K562 (cell line): ENCODE data around the gene CHAF1A. TPM values are rescaled to one million over a fixed set of nuclear protein-coding genes. Genes with fewer than 3 reads are reported as not detected.

ENCODE experiments used
- CSDE1 ChIP-seq, 2 experiments: fragments of 450-650 bp; IDR thresholded peaks; 2 replicates each; pipeline ENCODE4 v1.6.1; 2016; ENCODE audit warnings: mild to moderate bottlenecking in 1 of 2
- ETS2 ChIP-seq: IDR thresholded peaks from 2 replicates; pipeline ENCODE4 v1.6.1; 2016; ENCODE audit warnings: borderline replicate concordance, missing genetic modification characterization, mild to moderate bottlenecking, moderate library complexity, missing compliant biosample characterization; ENCODE audit not compliant: poor library complexity, severe bottlenecking
- KLF16 ChIP-seq: IDR thresholded peaks from 2 replicates; pipeline ENCODE4 v1.6.1; 2016; ENCODE audit warnings: antibody characterized with exemption
- LARP7 ChIP-seq: fragments of 450-650 bp; IDR thresholded peaks from 2 replicates; pipeline ENCODE4 v1.6.1; 2016
- MTA3 ChIP-seq: fragments of 450-650 bp; formaldehyde crosslinking; IDR thresholded peaks from 2 replicates; pipeline ENCODE4 v1.6.1; 2017; ENCODE audit warnings: mild to moderate bottlenecking, borderline replicate concordance
- MYC ChIP-seq, 2 experiments: fragments of 250-450 bp in 1 of 2; sonication (Bioruptor Pico) in 1 of 2; IDR thresholded peaks; 2 replicates each; pipeline versions ENCODE4 v1.5.1 to v1.6.1; 2012 to 2021; ENCODE audit warnings: low read depth in 2 of 2, borderline replicate concordance in 1 of 2, improper control_type of control experiment in 1 of 2, low read length in 1 of 2, mild to moderate bottlenecking in 1 of 2, moderate library complexity in 1 of 2
- RBM15 ChIP-seq: fragments of 200-400 bp; formaldehyde crosslinking; IDR thresholded peaks from 2 replicates; pipeline ENCODE4 v1.6.1; 2018; ENCODE audit warnings: mild to moderate bottlenecking, low read length, moderate library complexity; ENCODE audit not compliant: insufficient read depth
- SAFB ChIP-seq: fragments of 200-400 bp; formaldehyde crosslinking; IDR thresholded peaks from 2 replicates; pipeline ENCODE4 v1.6.1; 2017; ENCODE audit warnings: low read depth, low read length, borderline replicate concordance
- SAP30 ChIP-seq: fragments of 200-600 bp; sonication (generic); IDR thresholded peaks from 2 replicates; pipeline ENCODE4 v1.6.1; 2012; ENCODE audit warnings: borderline replicate concordance, low read depth, mild to moderate bottlenecking, moderate library complexity, low read length, control low read depth, inconsistent platforms; ENCODE audit not compliant: insufficient read depth, poor library complexity, severe bottlenecking
- SP2 ChIP-seq: IDR thresholded peaks from 2 replicates; pipeline ENCODE4 v1.6.1; 2011; ENCODE audit warnings: mild to moderate bottlenecking, low read depth, low read length, moderate library complexity; ENCODE audit not compliant: poor library complexity, severe bottlenecking; ENCODE audit errors: extremely low read depth
- ZNF274 ChIP-seq: IDR thresholded peaks from 2 replicates; pipeline ENCODE4 v1.6.1; 2011; ENCODE audit warnings: low read depth, mild to moderate bottlenecking, low read length, moderate library complexity, borderline replicate concordance
- ZSCAN29 ChIP-seq: fragments of 450-650 bp; IDR thresholded peaks from 2 replicates; pipeline ENCODE4 v1.6.1; 2017
- polyA plus RNA-seq, 8 experiments: library from polyadenylated mRNA; depleted of rRNA in 4 of 8; stranded (reverse) in 5 of 8; unstranded in 3 of 8; fragments of >200 nt; fragmentation: Nextera tagmentation in 2 of 8; fragmentation: Illumina TruSeq in 1 of 8; extraction: Ambion mirVana in 2 of 8; extraction: Trizol in 1 of 8; gene quantifications; 2 replicates each; pipeline versions ENCODE4 v1.2.1 to v1.2.3, GENCODE V29; 2011 to 2014; ENCODE audit warnings: inconsistent platforms in 1 of 8, missing spikeins in 1 of 8
- total RNA-seq, 7 experiments: library from RNA; depleted of rRNA in 6 of 7; stranded (reverse); fragments of >200 nt in 6 of 7; fragmentation: Illumina TruSeq in 2 of 7; extraction: Trizol in 2 of 7; gene quantifications; 2 replicates each; pipeline versions ENCODE4 v1.2.1 to v1.2.3, GENCODE V29; 2011 to 2021; ENCODE audit warnings: low replicate concordance in 1 of 7
- TF ChIP-seq, protein P1 (sequence below): fragments of 450-650 bp; formaldehyde crosslinking; IDR thresholded peaks from 2 replicates; pipeline ENCODE4 v1.4.0; 2020; ENCODE audit warnings: mild to moderate bottlenecking
- TF ChIP-seq, protein P2 (sequence below): IDR thresholded peaks from 2 replicates; pipeline ENCODE4 v1.6.1; 2012; ENCODE audit warnings: low read depth, low read length, improper control_type of control experiment, borderline replicate concordance
- TF ChIP-seq, protein P3 (sequence below): IDR thresholded peaks from 3 replicates; pipeline ENCODE4 v1.6.1; 2011; ENCODE audit warnings: borderline replicate concordance, mild to moderate bottlenecking, moderate library complexity; ENCODE audit not compliant: insufficient read length; ENCODE audit errors: extremely low read depth

The CHAF1A gene
- total and polyA plus RNA-seq, 9 of the 15 experiments (the other 6 are each of a cell fraction or from before 2014, with no cell fraction given) = 1.6 to 86.9 (median 45.2) TPM

DNA sequence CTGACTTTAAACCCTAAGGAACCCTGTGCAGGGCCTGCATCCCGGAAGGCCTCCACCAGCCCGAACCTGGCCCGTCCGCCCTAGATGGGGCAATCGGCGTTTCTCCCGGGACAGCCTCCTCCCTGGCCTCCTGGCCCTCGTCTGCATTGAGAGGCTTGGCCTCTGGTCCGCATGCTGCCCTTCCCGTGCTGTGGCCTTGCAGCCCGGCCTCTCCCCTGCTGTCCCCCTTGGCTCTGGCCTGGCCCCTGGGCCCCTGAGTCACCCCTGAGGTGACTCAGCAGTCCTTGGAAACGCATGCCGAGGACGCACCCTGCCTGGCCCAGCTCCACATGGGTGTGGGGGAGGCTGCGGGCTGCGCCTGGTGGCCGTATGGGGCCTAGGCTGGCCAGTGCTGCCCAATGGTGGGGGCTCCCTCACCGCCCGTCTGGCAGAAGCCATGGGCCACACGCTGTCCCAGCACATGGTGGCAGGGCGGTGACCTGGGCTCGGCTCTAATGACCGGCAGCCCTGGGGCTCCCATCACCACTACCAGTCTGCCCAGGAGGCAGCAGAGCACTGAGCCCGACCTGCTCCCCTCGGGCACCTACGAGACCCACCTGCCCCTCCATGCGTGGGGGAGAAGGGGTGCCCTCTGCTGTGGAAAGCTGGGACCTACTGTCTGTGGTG lies 27.8 kb upstream of the CHAF1A start (continued):
- TF ChIP-seq, protein P1, sequence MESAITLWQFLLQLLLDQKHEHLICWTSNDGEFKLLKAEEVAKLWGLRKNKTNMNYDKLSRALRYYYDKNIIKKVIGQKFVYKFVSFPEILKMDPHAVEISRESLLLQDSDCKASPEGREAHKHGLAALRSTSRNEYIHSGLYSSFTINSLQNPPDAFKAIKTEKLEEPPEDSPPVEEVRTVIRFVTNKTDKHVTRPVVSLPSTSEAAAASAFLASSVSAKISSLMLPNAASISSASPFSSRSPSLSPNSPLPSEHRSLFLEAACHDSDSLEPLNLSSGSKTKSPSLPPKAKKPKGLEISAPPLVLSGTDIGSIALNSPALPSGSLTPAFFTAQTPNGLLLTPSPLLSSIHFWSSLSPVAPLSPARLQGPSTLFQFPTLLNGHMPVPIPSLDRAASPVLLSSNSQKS (CRISPR knock-in tag) = 0 out of 2 replicates have a peak, but pooled peaks have one; percentile 22
- TF ChIP-seq SP2 (no peak), SAP30 (no peak), ETS2 (tag) (no peak), KLF16 (peak; percentile 78), MYC (IDR thresholded peaks at IDR 0.05; ENCODE audit: low read depth, low read length) (peak; percentile 99), MYC (CRISPR knock-in tag; IDR thresholded peaks at IDR 0.05; ENCODE audit: borderline replicate concordance, low read depth) (peak; percentile 90), LARP7 (peak; percentile 12; the same call in 1 of the 2 replicates), CSDE1 (IDR thresholded peaks at IDR 0.05) (no peak), ZSCAN29 (no peak), MTA3 (peak; percentile 95), ZNF274 (0 out of 2 replicates have a peak, but pooled peaks have one; percentile 38), SAFB (0 out of 2 replicates have a peak, but pooled peaks have one; percentile 32), RBM15 (no peak)
- TF ChIP-seq, protein P2, sequence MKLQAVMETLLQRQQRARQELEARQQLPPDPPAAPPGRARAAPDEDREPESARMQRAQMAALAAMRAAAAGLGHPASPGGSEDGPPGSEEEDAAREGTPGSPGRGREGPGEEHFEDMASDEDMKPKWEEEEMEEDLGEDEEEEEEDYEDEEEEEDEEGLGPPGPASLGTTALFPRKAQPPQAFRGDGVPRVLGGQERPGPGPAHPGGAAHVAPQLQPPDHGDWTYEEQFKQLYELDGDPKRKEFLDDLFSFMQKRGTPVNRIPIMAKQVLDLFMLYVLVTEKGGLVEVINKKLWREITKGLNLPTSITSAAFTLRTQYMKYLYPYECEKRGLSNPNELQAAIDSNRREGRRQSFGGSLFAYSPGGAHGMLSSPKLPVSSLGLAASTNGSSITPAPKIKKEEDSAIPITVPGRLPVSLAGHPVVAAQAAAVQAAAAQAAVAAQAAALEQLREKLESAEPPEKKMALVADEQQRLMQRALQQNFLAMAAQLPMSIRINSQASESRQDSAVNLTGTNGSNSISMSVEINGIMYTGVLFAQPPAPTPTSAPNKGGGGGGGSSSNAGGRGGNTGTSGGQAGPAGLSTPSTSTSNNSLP = no peak
- TF ChIP-seq, protein P3, sequence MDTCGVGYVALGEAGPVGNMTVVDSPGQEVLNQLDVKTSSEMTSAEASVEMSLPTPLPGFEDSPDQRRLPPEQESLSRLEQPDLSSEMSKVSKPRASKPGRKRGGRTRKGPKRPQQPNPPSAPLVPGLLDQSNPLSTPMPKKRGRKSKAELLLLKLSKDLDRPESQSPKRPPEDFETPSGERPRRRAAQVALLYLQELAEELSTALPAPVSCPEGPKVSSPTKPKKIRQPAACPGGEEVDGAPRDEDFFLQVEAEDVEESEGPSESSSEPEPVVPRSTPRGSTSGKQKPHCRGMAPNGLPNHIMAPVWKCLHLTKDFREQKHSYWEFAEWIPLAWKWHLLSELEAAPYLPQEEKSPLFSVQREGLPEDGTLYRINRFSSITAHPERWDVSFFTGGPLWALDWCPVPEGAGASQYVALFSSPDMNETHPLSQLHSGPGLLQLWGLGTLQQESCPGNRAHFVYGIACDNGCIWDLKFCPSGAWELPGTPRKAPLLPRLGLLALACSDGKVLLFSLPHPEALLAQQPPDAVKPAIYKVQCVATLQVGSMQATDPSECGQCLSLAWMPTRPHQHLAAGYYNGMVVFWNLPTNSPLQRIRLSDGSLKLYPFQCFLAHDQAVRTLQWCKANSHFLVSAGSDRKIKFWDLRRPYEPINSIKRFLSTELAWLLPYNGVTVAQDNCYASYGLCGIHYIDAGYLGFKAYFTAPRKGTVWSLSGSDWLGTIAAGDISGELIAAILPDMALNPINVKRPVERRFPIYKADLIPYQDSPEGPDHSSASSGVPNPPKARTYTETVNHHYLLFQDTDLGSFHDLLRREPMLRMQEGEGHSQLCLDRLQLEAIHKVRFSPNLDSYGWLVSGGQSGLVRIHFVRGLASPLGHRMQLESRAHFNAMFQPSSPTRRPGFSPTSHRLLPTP = no peak
